IPS-18a (cell line): ENCODE results near the gene SLC6A2.

ENCODE experiments used
- H3K27ac ChIP-seq: one replicate; pipeline ENCODE4 v1.5.1; 2013; ENCODE audit warnings: low read length
- H3K27me3 ChIP-seq: one replicate; pipeline ENCODE4 v1.6.1; 2013; ENCODE audit warnings: mild to moderate bottlenecking, low read length; ENCODE audit not compliant: control insufficient read depth, insufficient read depth
- H3K36me3 ChIP-seq: one replicate; pipeline ENCODE4 v1.6.1; 2013; ENCODE audit warnings: low read depth, low read length; ENCODE audit not compliant: control insufficient read depth
- H3K4me1 ChIP-seq: one replicate; pipeline ENCODE4 v1.6.1; 2013; ENCODE audit warnings: low read depth, low read length; ENCODE audit not compliant: control insufficient read depth
- H3K4me3 ChIP-seq: one replicate; pipeline ENCODE4 v1.5.1; 2013; ENCODE audit warnings: low read length
- H3K9ac ChIP-seq: one replicate; pipeline ENCODE4 v1.6.1; 2013; ENCODE audit warnings: mild to moderate bottlenecking, low read length, moderate library complexity
- H3K9me3 ChIP-seq: one replicate; pipeline ENCODE4 v1.6.1; 2013; ENCODE audit warnings: low read depth, low read length; ENCODE audit not compliant: control insufficient read depth

SLC6A2 gene

GRCh38 chr16:55651841-55652824 lies 3.7 kb upstream of the SLC6A2 start:
- no peak overlapping the region for H3K27ac ChIP-seq
- no peaks in the 10 kb centered on the region for H3K36me3 ChIP-seq
- no peak overlapping the region for H3K4me3 ChIP-seq
- peaks cover 59% of the 10 kb centered on the region for H3K27me3 ChIP-seq
- H3K9me3 ChIP-seq, result no peaks in the 10 kb centered on the region
- no peaks in the 10 kb centered on the region for H3K4me1 ChIP-seq
- no peak overlapping the region for H3K9ac ChIP-seq

GRCh38 chr16:55653106-55653505 lies 2.7 kb upstream of the SLC6A2 start:
- Histone ChIP-seq H3K9me3 (no peaks in the 10 kb centered on the region), H3K27me3 (peaks cover 69% of the 10 kb centered on the region), H3K4me3 (no peak overlapping the region), H3K9ac (no peak overlapping the region), H3K36me3 (no peaks in the 10 kb centered on the region), H3K27ac (no peak overlapping the region), H3K4me1 (no peaks in the 10 kb centered on the region)

- Histone ChIP-seq H3K27ac (no peak overlapping the region), H3K4me3 (peak overlapping the region; percentile 61), H3K4me1 (no peaks in the 10 kb centered on the region), H3K9ac (no peak overlapping the region), H3K27me3 (peaks cover 82% of the 10 kb centered on the region), H3K36me3 (no peaks in the 10 kb centered on the region), H3K9me3 (no peaks in the 10 kb centered on the region)
Measured at GRCh38 chr16:55655381-55655896, 349 bp upstream of the SLC6A2 start.

- Histone ChIP-seq H3K9ac (no peak overlapping the region), H3K27me3 (peaks cover 74% of the 10 kb centered on the region), H3K27ac (no peak overlapping the region), H3K36me3 (no peaks in the 10 kb centered on the region), H3K9me3 (no peaks in the 10 kb centered on the region), H3K4me1 (no peaks in the 10 kb centered on the region), H3K4me3 (peak overlapping the region; percentile 61)
Measured at GRCh38 chr16:55656691-55657092, 904 bp downstream of the SLC6A2 start.

- H3K4me1 ChIP-seq, result no peaks in the 10 kb centered on the region
- no peak overlapping the region for H3K9ac ChIP-seq
- no peaks in the 10 kb centered on the region for H3K9me3 ChIP-seq
- H3K4me3 ChIP-seq, result no peak overlapping the region
- no peak overlapping the region for H3K27ac ChIP-seq
- no peaks in the 10 kb centered on the region for H3K36me3 ChIP-seq
- peaks cover 68% of the 10 kb centered on the region for H3K27me3 ChIP-seq
Measured at GRCh38 chr16:55657616-55658015, 1.8 kb downstream of the SLC6A2 start.

- Histone ChIP-seq H3K9ac (no peak overlapping the region), H3K9me3 (no peaks in the 10 kb centered on the region), H3K4me1 (no peaks in the 10 kb centered on the region), H3K4me3 (no peak overlapping the region), H3K36me3 (no peaks in the 10 kb centered on the region), H3K27ac (no peak overlapping the region), H3K27me3 (peaks cover 55% of the 10 kb centered on the region)
Measured at GRCh38 chr16:55658898-55659420, 3.2 kb downstream of the SLC6A2 start.

- Histone ChIP-seq H3K27me3 (peaks cover 44% of the 10 kb centered on the region), H3K27ac (no peak overlapping the region), H3K36me3 (no peaks in the 10 kb centered on the region), H3K4me1 (no peaks in the 10 kb centered on the region), H3K9ac (no peak overlapping the region), H3K4me3 (no peak overlapping the region), H3K9me3 (no peaks in the 10 kb centered on the region)
Measured at GRCh38 chr16:55660026-55660425, 4.2 kb downstream of the SLC6A2 start.

- no peak overlapping the region for H3K27ac ChIP-seq
- no peaks in the 10 kb centered on the region for H3K9me3 ChIP-seq
- H3K27me3 ChIP-seq, result peaks cover 36% of the 10 kb centered on the region
- H3K4me3 ChIP-seq, result no peak overlapping the region
- no peak overlapping the region for H3K9ac ChIP-seq
- H3K4me1 ChIP-seq, result no peaks in the 10 kb centered on the region
- no peaks in the 10 kb centered on the region for H3K36me3 ChIP-seq
Measured at GRCh38 chr16:55660828-55661227, 5.0 kb downstream of the SLC6A2 start.

GRCh38 chr16:55661941-55662643 lies 6.3 kb downstream of the SLC6A2 start:
- Histone ChIP-seq H3K4me3 (no peak overlapping the region), H3K27me3 (peaks cover 24% of the 10 kb centered on the region), H3K36me3 (no peaks in the 10 kb centered on the region), H3K9ac (no peak overlapping the region), H3K27ac (no peak overlapping the region), H3K4me1 (no peaks in the 10 kb centered on the region), H3K9me3 (no peaks in the 10 kb centered on the region)

GRCh38 chr16:55662644-55663031 lies 6.8 kb downstream of the SLC6A2 start:
- no peaks in the 10 kb centered on the region for H3K4me1 ChIP-seq
- H3K27ac ChIP-seq, result no peak overlapping the region
- H3K4me3 ChIP-seq, result no peak overlapping the region
- H3K27me3 ChIP-seq, result peaks cover 18% of the 10 kb centered on the region
- H3K9ac ChIP-seq, result no peak overlapping the region
- H3K9me3 ChIP-seq, result no peaks in the 10 kb centered on the region
- H3K36me3 ChIP-seq, result no peaks in the 10 kb centered on the region

- Histone ChIP-seq H3K4me3 (no peak overlapping the region), H3K36me3 (no peaks in the 10 kb centered on the region), H3K4me1 (peaks cover 4% of the 10 kb centered on the region), H3K27me3 (peaks cover 12% of the 10 kb centered on the region), H3K27ac (no peak overlapping the region), H3K9me3 (no peaks in the 10 kb centered on the region), H3K9ac (no peak overlapping the region)
Measured at GRCh38 chr16:55663225-55663624, 7.4 kb downstream of the SLC6A2 start.
